ENCODE data around the gene HPD.

Gene HPD

DNA sequence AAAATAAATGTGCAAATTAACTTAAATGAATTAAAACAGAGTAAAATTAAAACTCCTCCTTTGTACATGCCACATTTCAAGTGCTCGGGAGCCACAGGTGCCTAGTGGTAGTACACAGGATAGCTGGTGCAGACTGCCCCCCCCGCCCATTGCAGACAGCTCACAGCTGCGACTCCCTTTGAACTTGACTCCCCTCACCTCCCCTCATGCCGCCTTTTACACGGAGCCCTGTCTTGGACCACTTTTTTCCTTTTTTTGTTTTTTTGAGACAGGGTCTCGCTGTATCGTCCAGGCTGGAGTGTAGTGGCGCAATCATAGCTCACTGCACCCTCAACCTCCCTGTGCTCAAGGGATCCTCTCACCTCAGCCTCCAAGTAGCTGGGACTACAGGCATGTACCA is 43.4 kb downstream of the HPD start:
- WGBS, result 93% methylated on average over 8 of the region's 8 CpGs
- no peak overlapping the region for H3K27ac ChIP-seq (ENCODE audit: low read depth, low read length)
- H3K36me3 ChIP-seq (ENCODE audit: insufficient read depth, low read length), result peaks cover 59% of the 10 kb centered on the region

DNA sequence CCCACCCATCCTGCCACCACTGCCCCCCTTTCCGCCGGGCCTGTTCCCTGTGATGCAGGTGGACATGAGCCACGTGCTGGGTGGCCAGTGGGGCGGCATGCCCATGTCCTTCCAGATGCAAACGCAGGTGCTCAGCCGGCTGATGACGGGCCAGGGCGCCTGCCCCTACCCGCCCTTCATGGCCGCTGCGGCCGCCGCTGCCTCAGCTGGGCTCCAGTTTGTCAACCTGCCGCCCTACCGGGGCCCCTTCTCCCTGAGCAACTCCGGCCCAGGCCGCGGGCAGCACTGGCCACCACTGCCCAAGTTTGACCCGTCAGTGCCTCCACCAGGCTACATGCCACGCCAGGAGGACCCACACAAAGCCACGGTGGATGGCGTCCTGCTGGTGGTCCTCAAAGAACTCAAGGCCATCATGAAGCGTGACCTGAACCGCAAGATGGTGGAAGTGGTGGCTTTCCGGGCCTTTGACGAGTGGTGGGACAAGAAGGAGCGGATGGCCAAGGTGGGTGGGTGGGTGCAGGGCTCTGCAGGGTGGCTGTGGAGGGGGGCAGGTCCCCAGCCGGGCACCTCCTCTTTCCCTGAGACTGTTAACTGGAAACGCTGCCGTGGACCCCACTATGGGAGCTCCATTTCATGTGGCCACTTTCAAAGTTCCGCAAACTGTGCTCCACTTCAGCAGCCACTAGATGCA is 44.1 kb downstream of the HPD start:
- Histone ChIP-seq H3K9me3 (ENCODE audit: insufficient read depth, low read depth, low read length) (no peaks in the 10 kb centered on the region), H3K36me3 (ENCODE audit: insufficient read depth, low read length) (peaks cover 58% of the 10 kb centered on the region), H3K4me3 (ENCODE audit: low read length) (no peak overlapping the region), H3K9ac (ENCODE audit: low read depth, low read length) (no peak overlapping the region), H3K27me3 (ENCODE audit: insufficient read depth, low read length) (no peaks in the 10 kb centered on the region), H3K4me1 (ENCODE audit: insufficient read depth, low read length) (peaks cover 6% of the 10 kb centered on the region; the same call in 1 of the 2 replicates), H3K27ac (ENCODE audit: low read depth, low read length) (no peak overlapping the region)
- WGBS, result 96% methylated on average over 31 of the region's 31 CpGs

More for the DNA sequence above, 43.4 kb downstream of the HPD start:
- Histone ChIP-seq H3K4me1 (ENCODE audit: insufficient read depth, low read length) (peaks cover 6% of the 10 kb centered on the region; the same call in 1 of the 2 replicates), H3K9me3 (ENCODE audit: insufficient read depth, low read depth, low read length) (no peaks in the 10 kb centered on the region), H3K9ac (ENCODE audit: low read depth, low read length) (no peak overlapping the region), H3K27me3 (ENCODE audit: insufficient read depth, low read length) (no peaks in the 10 kb centered on the region), H3K4me3 (ENCODE audit: low read length) (no peak overlapping the region)

GRCh38 chr12:121813951-121814350 is 44.7 kb downstream of the HPD start:
- no peaks in the 10 kb centered on the region for H3K27me3 ChIP-seq (ENCODE audit: insufficient read depth, low read length)
- 94% methylated on average over 9 of the region's 14 CpGs for WGBS
- no peak overlapping the region for H3K9ac ChIP-seq (ENCODE audit: low read depth, low read length)
- no peak overlapping the region for H3K27ac ChIP-seq (ENCODE audit: low read depth, low read length)
- peaks cover 59% of the 10 kb centered on the region for H3K36me3 ChIP-seq (ENCODE audit: insufficient read depth, low read length)
- H3K4me3 ChIP-seq (ENCODE audit: low read length), result no peak overlapping the region
- peaks cover 6% of the 10 kb centered on the region; the same call in 1 of the 2 replicates for H3K4me1 ChIP-seq (ENCODE audit: insufficient read depth, low read length)
- H3K9me3 ChIP-seq (ENCODE audit: insufficient read depth, low read depth, low read length), result no peaks in the 10 kb centered on the region

DNA sequence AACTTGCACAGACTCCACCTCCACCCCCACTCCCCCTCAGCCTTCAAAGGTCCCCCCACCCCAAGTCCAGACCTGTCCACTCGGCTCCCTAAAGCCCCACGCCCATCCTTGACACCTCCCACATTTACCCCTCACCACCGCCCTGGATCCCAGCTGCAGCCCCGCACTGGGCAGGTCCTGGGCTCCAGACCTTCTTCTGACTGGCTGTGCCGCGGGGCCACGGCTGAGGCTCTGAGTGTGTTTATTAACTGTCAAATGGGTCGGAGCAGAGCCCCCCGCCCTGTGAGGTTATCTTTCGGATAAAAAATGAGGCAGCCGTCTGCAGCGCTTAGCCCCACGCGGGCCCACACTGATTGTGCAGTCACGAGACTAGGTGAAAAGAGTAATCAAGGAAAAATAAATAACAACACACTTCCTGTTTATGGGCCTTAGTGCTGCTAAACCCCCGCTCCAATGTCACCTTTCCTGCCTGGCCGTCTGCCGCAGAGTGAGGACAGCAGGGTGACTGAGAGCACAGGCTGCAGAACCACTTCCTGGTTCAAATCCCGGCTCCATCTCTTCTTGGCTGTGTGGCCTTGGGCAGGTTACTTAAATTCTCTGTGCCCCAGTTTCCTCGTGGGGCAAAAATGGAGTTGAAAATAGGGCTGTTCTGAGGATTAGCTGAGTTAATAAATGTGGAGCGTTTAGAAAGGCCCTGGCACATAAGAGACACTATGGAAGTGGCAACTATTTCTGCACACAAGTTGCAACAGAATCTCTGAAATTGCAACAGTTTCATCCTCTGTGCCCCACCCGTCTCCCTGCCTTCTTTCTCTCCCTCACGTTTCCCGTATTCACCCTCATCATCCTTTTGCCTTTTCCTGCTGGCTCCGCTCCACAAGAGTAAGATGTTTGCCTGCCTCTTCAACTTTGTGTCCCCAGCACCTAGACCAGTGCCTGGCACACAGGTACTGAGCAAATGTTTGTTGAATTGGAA is 45.5 kb downstream of the HPD start:
- WGBS, result 77% methylated on average over 25 of the region's 25 CpGs
- Histone ChIP-seq H3K9ac (ENCODE audit: low read depth, low read length) (no peak overlapping the region), H3K4me1 (ENCODE audit: insufficient read depth, low read length) (peaks cover 6% of the 10 kb centered on the region; the same call in 1 of the 2 replicates), H3K4me3 (ENCODE audit: low read length) (peak overlapping the region; percentile 77), H3K27me3 (ENCODE audit: insufficient read depth, low read length) (no peaks in the 10 kb centered on the region), H3K9me3 (ENCODE audit: insufficient read depth, low read depth, low read length) (no peaks in the 10 kb centered on the region), H3K27ac (ENCODE audit: low read depth, low read length) (no peak overlapping the region), H3K36me3 (ENCODE audit: insufficient read depth, low read length) (peaks cover 66% of the 10 kb centered on the region)

DNA sequence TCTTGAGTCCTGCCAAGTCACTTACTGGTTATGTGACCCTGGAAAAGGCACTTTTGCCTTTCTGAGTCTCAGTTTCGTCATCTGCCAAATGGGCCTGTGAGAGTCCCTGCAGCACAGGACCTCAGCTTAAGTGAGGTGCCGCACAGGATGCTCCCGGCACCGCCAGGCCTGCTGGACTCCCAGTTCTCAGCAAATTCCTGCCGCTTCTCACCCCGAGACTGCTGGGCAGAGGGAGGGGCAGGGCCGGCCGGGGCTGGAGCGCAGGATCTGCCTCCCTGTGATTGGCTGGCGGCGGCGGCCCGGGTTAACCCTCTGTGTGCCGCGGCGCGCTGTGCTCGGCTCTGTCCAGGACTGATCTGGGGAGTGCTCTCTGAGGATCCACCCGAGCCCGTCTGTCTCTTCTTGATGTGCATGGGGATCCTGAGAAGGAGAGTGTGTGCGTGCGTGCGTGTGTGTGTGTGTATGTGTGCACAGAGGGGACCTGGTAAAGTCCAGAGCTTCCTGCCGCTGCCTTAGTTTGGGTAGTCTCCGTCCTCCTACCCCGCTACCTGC is 46.3 kb downstream of the HPD start:
- Histone ChIP-seq H3K36me3 (ENCODE audit: insufficient read depth, low read length) (peaks cover 64% of the 10 kb centered on the region), H3K4me3 (ENCODE audit: low read length) (peak overlapping the region; percentile 77), H3K9me3 (ENCODE audit: insufficient read depth, low read depth, low read length) (no peaks in the 10 kb centered on the region), H3K27ac (ENCODE audit: low read depth, low read length) (peak overlapping the region; percentile 84), H3K9ac (ENCODE audit: low read depth, low read length) (peak overlapping the region; percentile 72), H3K4me1 (ENCODE audit: insufficient read depth, low read length) (peaks cover 7% of the 10 kb centered on the region), H3K27me3 (ENCODE audit: insufficient read depth, low read length) (no peaks in the 10 kb centered on the region)
- WGBS, result 9% methylated on average over 26 of the region's 26 CpGs

GRCh38 chr12:121811434-121812319 is 47.0 kb downstream of the HPD start:
- H3K4me3 ChIP-seq (ENCODE audit: low read length), result peak overlapping the region; percentile 77
- H3K36me3 ChIP-seq (ENCODE audit: insufficient read depth, low read length), result peaks cover 58% of the 10 kb centered on the region
- H3K27ac ChIP-seq (ENCODE audit: low read depth, low read length), result peak overlapping the region; percentile 85
- H3K9me3 ChIP-seq (ENCODE audit: insufficient read depth, low read depth, low read length), result no peaks in the 10 kb centered on the region
- WGBS, result 3% methylated on average over 46 of the region's 46 CpGs
- no peaks in the 10 kb centered on the region for H3K27me3 ChIP-seq (ENCODE audit: insufficient read depth, low read length)
- peak overlapping the region; percentile 72 for H3K9ac ChIP-seq (ENCODE audit: low read depth, low read length)
- H3K4me1 ChIP-seq (ENCODE audit: insufficient read depth, low read length), result peaks cover 15% of the 10 kb centered on the region

DNA sequence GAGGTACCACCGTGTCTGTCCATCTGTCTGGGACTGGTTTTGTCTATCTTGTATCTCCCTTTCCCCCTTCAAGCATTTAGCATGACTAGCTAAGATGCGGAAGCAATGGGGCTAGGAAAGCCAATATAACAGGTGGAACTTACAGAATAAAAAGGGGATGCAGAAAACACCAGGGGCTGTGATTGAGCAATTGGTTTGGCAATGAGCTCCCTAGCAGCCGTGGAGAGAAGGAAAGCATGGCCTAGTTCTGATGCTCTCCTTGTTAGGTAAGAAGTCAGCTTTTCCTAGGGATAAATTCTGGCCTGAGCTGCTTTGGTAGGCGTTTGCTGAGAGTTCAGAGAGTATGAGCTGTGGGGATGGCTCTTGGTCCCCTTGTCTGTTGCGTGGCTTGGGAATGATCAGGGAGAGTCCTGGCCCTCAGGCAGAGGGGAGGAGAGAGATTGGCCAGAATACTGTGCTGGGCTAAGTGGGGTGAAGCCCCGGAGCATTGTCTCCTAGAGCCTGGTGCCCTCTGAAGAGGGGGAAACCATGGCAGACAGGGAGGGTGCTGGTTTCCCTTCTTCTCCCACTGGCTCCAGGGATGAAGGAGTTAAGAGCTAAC is 47.7 kb downstream of the HPD start:
- peak overlapping the region; percentile 46 for H3K27ac ChIP-seq (ENCODE audit: low read depth, low read length)
- peaks cover 20% of the 10 kb centered on the region for H3K4me1 ChIP-seq (ENCODE audit: insufficient read depth, low read length)
- no peaks in the 10 kb centered on the region for H3K27me3 ChIP-seq (ENCODE audit: insufficient read depth, low read length)
- peaks cover 52% of the 10 kb centered on the region for H3K36me3 ChIP-seq (ENCODE audit: insufficient read depth, low read length)
- no peaks in the 10 kb centered on the region for H3K9me3 ChIP-seq (ENCODE audit: insufficient read depth, low read depth, low read length)
- 74% methylated on average over 6 of the region's 6 CpGs for WGBS
- H3K9ac ChIP-seq (ENCODE audit: low read depth, low read length), result no peak overlapping the region
- H3K4me3 ChIP-seq (ENCODE audit: low read length), result peak overlapping the region; percentile 77

DNA sequence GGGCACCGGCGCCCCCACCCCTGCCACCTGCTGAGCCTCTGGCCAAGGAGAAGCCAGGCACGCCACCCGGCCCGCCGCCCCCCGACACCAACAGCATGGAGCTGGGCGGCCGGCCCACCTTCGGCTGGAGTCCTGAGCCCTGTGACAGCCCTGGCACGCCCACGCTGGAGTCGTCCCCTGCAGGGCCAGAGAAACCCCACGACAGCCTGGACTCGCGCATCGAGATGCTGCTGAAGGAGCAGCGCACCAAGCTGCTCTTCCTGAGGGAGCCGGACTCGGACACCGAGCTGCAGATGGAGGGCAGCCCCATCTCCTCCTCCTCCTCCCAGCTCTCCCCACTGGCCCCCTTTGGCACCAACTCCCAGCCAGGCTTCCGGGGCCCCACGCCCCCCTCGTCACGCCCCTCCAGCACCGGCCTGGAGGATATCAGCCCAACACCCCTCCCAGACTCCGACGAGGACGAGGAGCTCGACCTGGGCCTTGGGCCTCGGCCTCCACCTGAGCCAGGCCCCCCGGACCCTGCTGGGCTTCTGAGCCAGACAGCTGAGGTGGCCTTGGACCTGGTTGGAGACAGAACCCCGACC is 48.3 kb downstream of the HPD start:
- H3K9me3 ChIP-seq (ENCODE audit: insufficient read depth, low read depth, low read length), result no peaks in the 10 kb centered on the region
- H3K4me1 ChIP-seq (ENCODE audit: insufficient read depth, low read length), result peaks cover 23% of the 10 kb centered on the region
- peaks cover 49% of the 10 kb centered on the region for H3K36me3 ChIP-seq (ENCODE audit: insufficient read depth, low read length)
- WGBS, result 89% methylated on average over 33 of the region's 33 CpGs
- no peak overlapping the region for H3K27ac ChIP-seq (ENCODE audit: low read depth, low read length)
- H3K9ac ChIP-seq (ENCODE audit: low read depth, low read length), result no peak overlapping the region
- H3K27me3 ChIP-seq (ENCODE audit: insufficient read depth, low read length), result no peaks in the 10 kb centered on the region
- no peak overlapping the region for H3K4me3 ChIP-seq (ENCODE audit: low read length)

GRCh38 chr12:121809712-121810116 is 48.9 kb downstream of the HPD start:
- H3K27ac ChIP-seq (ENCODE audit: low read depth, low read length), result no peak overlapping the region
- H3K4me3 ChIP-seq (ENCODE audit: low read length), result no peak overlapping the region
- H3K9me3 ChIP-seq (ENCODE audit: insufficient read depth, low read depth, low read length), result no peaks in the 10 kb centered on the region
- no peaks in the 10 kb centered on the region for H3K27me3 ChIP-seq (ENCODE audit: insufficient read depth, low read length)
- H3K4me1 ChIP-seq (ENCODE audit: insufficient read depth, low read length), result peaks cover 23% of the 10 kb centered on the region
- no peak overlapping the region for H3K9ac ChIP-seq (ENCODE audit: low read depth, low read length)
- H3K36me3 ChIP-seq (ENCODE audit: insufficient read depth, low read length), result peaks cover 43% of the 10 kb centered on the region
- 93% methylated on average over 27 of the region's 27 CpGs for WGBS

- Histone ChIP-seq H3K9ac (ENCODE audit: low read depth, low read length) (no peak overlapping the region), H3K4me1 (ENCODE audit: insufficient read depth, low read length) (peaks cover 23% of the 10 kb centered on the region), H3K27ac (ENCODE audit: low read depth, low read length) (no peak overlapping the region), H3K27me3 (ENCODE audit: insufficient read depth, low read length) (no peaks in the 10 kb centered on the region), H3K9me3 (ENCODE audit: insufficient read depth, low read depth, low read length) (no peaks in the 10 kb centered on the region), H3K4me3 (ENCODE audit: low read length) (no peak overlapping the region), H3K36me3 (ENCODE audit: insufficient read depth, low read length) (peaks cover 39% of the 10 kb centered on the region)
- 94% methylated on average over 8 of the region's 8 CpGs for WGBS
Observed at GRCh38 chr12:121808623-121809022, 50.0 kb downstream of the HPD start.
